HG03280 (cell line): ENCODE results near the gene OTX2.

Experiments used
- ATAC-seq: cut with Tn5 transposase; IDR thresholded peaks from one replicate; pipeline ENCODE4 v1.9.1; 2021; ENCODE audit warnings: mild to moderate bottlenecking, moderate library complexity; ENCODE audit not compliant: unreplicated experiment

OTX2 gene

DNA sequence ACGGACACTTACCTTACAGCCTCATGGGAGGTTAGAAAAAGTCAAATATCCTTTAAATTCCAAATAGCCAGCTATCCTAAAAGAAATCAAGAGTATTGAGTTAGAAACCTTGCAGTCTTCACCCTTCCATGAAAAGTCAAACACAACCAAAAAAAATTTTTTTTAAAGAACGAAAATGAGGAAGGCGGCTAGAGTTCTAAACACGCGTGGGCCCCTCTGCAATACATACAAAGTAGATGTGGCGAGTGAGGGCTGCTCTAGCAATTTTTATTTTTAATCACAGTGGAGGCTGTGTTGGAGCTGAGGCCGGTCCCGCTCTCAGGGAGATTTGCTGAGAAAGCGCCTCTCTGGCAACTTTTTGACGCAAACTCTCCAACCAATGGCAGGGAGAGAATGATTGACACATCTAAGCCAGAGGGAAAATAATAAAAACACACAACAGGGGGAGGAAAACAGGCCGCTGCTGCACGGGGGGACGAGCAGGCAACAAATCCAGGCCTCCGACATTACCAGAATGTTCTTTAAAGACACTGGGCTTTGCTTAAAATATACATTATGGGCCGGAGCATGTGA, at the start of gene OTX2:
Gene OTX2 (minus strand): TSS at position 333 of the 573 bp plus-strand sequence. CDS start 5,023 bp downstream, outside the sequence.
- ATAC-seq = no peak

- no peak for ATAC-seq
Observed at GRCh38 chr14:56858422-56858821, 48.1 kb upstream of the OTX2 start.

DNA sequence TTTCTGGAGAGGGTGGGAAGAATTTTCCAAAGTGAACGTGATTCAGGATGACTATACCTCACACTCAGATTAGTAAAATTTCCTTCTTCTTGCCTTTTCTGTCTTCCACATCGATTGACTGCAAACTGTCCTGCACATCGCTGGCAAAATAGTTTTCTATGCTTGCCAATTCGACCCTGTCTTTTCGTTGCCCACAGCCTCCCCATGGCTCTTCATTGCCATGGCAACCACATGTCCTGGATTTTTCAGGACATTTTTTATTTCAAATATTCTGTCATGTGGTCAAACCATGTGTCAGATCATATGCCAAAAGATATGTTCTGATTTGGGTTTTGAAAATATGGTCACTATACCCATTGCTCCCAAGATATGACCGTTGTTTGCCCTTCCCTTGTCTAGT, 46.9 kb upstream of the OTX2 start:
- ATAC-seq = no peak

DNA sequence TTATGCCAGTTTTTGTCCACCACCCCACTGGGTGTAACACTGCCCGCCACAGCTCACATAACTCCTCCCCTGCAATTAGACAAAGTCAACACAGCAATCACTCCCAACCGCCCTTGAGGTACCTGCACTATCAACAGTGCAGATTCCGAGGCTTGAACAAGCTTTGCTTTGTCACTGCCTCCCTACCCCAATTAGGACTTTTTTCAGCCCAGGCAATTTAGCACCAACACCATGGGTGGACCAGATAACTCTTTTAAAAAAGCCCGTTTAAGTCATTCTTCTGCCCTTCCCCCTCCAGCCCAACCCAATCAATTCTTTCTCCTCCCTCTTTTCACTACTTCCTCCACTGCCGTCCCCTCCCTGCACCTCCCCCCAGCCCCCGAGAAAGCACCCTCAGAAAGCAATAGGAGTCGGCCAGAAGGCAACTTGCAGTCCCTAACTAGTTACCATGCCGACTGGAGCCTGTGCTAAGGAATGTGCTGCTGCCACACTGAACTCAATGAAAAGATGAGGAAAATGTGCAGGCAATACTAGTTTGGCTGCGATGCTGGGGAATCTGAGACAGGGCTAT, 45.7 kb upstream of the OTX2 start:
- no peak for ATAC-seq

- ATAC-seq = no peak
Observed at GRCh38 chr14:56854325-56854724, 44.0 kb upstream of the OTX2 start.

DNA sequence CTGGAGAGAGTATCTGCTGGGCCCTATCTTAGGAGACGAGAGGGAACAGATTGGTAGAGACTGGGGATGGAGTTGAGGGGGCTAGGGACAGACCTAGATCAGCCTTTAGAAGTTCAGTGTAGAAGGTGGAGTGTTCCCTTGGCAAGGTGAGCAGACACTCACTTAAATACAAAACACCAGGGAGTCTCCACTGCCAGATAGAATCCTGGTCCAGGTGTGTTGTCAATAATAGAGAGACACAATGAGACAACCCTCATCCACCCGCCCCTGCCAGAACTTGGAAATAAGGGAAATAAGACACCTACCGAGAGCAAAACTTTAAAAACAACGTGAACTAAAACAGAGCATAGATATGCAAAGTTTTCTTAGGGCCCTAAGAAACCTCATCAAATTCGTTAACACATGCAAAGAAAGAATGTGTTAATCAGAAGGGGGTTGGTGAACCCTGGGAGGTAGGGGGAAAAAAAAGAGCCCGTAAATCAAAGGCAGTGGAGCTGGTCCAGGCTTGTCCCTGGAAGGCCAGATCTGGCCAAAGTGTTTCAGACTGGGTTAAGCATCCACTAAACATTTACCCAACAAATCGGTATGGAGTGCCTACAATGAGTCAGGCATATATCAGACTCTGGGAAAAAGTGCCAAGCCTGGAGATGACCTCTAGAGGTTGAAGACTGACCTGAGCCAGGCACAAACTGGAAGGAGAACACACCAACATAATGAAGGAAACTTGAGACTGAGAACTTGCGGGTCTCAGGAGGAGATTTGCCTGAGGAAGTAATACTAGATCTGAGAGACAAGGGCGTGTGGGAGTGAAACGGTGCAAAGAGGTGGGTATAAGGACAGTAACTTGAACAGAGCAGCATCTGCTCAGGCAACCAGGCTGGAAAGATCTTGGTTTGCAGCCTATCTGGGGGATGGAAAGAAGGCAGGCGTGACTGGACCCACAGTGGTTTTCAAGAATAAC, 37.0 kb upstream of the OTX2 start:
- no peak for ATAC-seq

DNA sequence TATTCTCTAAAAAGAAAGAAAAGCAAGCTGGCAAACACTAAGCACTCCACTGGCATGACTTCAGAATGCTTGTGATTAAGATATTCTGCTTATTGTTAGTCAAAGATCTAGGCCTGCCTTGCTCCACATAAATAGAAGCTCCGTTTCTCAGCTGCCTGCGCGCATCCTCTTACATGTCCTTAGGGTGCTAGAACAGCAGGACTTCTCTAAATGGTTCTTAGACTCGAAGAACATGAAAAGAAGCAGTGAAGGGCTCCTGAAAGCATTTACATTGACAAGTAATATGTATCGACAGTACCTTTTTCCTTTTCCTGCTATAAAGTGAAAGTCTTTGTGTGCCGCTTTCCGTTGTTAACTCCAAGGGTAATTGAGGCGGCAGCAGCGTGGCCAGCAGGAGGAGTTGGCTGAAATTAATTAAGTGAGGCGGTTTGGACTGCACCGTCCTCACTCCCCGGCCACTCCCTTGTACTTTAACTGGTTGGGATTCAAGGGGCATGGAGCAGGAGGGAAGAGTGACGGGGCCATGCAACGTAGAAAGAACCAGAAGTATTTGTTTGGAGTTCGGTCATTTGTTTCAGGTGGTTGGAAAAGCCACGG, 34.2 kb upstream of the OTX2 start:
- no peak for ATAC-seq

- no peak for ATAC-seq
Observed at GRCh38 chr14:56841611-56842010, 31.3 kb upstream of the OTX2 start.

DNA sequence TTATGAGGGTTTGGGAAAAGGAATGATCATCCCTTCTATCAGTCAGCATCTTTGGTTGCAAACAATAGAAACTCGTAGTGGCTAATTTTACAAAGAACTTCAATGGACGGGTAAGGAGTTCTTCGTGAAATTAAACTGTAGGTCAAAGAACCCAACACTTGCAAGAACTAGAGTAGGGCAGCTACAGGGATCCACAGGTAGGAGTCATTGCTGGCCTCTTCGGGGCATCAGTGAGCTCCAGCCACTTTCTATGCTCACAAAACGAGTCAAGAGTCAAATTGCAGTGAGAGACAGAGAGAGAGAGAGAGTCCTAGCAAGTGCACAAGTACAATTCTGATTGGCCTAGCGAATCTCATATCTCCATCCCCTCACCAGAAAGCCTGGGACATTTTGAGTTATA, 29.9 kb upstream of the OTX2 start:
- ATAC-seq = no peak

DNA sequence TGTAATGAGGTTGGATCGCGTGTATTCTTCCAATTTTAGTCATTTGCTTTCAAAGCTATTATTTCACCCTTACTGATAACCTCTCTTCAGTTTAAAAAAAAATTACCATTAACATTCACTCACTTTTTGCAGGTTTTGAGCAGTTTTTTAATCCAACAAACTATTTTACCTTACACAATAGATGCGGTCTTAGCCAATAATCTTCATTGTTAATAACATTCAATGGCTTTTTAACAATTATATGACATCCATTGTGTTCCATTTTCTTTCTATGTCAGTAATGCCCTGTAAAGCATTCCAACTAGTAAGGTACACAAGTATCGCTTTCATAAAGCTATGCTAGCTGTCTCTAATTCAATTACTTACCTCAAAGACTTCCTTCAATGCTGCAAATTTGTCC, 18.9 kb upstream of the OTX2 start:
- ATAC-seq = no peak

GRCh38 chr14:56826214-56826613, 15.9 kb upstream of the OTX2 start:
- no peak for ATAC-seq

- ATAC-seq = no peak
Observed at GRCh38 chr14:56821805-56822610, 11.7 kb upstream of the OTX2 start.

GRCh38 chr14:56821177-56821576, 10.9 kb upstream of the OTX2 start:
- no peak for ATAC-seq

- ATAC-seq = no peak
Observed at GRCh38 chr14:56817396-56817921, 7.2 kb upstream of the OTX2 start.

DNA sequence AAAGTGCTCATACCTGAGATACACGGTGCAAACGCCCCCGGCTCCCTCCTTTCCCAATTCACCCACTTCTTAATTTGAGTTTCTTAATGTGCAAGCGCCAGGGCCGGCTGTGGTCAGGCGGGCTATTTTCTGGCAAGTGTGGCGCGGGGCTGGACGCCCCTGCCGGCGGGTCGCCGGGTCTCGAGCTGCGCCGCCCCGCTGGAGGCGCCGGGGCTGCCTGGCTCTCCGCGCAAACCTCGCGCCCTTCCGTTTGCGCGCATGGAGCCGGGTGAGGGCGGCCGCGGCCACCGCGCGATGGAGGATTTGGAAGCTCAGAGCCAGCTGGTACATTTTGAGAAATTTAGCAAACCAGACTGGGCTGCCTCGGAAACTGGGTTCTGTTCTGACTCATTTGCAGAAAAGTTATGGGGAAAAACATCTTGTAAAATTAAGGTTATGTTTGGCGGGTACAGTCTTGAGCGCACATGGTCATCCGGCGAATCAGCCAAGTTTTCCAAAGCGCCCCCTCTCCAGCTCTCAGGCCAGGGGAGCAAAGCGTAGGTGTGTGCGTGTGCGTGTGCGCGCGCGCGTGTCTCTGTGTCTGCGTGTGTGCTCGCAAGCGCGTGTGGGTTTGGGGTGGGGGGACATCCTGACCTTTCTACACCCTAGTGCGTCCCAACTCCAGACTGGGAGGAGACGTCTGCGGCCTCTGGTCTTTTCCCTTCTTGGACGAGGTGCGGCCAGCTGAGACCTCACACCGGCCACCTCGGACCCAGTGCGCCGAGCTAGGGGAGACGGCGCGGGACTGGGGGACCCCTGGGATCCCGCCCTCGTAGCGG, 6.5 kb upstream of the OTX2 start:
- no peak for ATAC-seq

DNA sequence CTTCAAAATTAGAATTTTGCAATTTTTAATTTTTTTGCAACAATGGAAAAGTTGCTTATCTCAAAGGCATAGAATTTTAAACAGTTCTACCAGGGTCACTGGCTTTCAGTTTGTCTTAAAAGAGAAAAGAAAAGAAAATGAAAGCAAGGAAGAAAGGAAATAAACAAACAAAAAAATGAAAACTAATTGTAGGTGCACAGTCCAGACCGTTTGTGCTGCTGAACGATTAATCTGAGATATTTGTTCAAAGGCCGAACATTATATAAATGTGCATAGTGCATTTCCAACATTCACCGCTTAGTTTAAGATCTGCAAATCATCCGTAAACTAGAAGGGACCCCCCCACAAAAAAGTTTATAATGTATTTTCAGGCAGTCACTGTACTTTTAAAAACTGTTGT, 5.5 kb upstream of the OTX2 start:
- no peak for ATAC-seq

GRCh38 chr14:56814969-56815700, 4.9 kb upstream of the OTX2 start:
- no peak for ATAC-seq

GRCh38 chr14:56814519-56814959, 4.3 kb upstream of the OTX2 start:
- no peak for ATAC-seq

DNA sequence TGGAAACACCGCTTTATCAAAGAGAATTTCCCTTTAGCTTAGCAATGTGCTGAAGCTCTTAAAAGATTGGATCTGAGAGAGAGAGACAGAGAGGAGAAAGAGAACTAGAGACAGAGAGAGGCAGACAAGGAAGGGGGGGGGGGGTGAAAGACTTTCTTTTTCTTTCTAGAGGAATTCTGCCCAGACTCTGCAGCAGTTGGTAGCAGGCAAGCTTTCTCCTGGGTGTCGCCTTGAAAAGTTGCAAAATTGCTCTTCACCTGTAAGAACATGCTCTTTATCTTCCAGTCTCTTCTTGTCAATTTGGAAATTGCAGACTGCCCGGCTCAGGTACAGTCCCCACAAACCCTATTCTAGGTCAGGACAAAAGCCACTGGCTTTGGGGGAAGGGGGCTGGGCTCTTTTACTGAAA, 2.9 kb upstream of the OTX2 start:
- no peak for ATAC-seq
